ENCODE measurements around the gene SLC6A1. TPM values are rescaled to one million over a fixed set of nuclear protein-coding genes. Genes with fewer than 3 reads are reported as not detected.

Gene SLC6A1
- total and polyA plus RNA-seq, 4 donors = 0.87 to 4.5 (median 1.3) TPM

- no peaks in the 10 kb centered on the region for H3K36me3 ChIP-seq (ENCODE audit: control insufficient read depth in 4 of 4, insufficient read depth in 4 of 4, low read length in 4 of 4)
- H3K9ac ChIP-seq (ENCODE audit: insufficient read depth in 1 of 2, low read length in 2 of 2) = no peak overlapping the region
- 82 to 83% methylated on average over 7 of the region's 7 CpGs for WGBS, 2 donors
- H3K27me3 ChIP-seq (ENCODE audit: control insufficient read depth in 3 of 3, insufficient read depth in 3 of 3, low read length in 2 of 3) = peaks cover 0 to 60% (median 31%) of the 10 kb centered on the region in 3 donors
- peaks cover 0 to 3% (median 0%) of the 10 kb centered on the region in 4 donors for H3K9me3 ChIP-seq (ENCODE audit: control insufficient read depth in 4 of 4, insufficient read depth in 3 of 4, low read length in 3 of 4)
- TF ChIP-seq, protein P1, sequence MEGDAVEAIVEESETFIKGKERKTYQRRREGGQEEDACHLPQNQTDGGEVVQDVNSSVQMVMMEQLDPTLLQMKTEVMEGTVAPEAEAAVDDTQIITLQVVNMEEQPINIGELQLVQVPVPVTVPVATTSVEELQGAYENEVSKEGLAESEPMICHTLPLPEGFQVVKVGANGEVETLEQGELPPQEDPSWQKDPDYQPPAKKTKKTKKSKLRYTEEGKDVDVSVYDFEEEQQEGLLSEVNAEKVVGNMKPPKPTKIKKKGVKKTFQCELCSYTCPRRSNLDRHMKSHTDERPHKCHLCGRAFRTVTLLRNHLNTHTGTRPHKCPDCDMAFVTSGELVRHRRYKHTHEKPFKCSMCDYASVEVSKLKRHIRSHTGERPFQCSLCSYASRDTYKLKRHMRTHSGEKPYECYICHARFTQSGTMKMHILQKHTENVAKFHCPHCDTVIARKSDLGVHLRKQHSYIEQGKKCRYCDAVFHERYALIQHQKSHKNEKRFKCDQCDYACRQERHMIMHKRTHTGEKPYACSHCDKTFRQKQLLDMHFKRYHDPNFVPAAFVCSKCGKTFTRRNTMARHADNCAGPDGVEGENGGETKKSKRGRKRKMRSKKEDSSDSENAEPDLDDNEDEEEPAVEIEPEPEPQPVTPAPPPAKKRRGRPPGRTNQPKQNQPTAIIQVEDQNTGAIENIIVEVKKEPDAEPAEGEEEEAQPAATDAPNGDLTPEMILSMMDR (IDR thresholded peaks at IDR 0.05; ENCODE audit: control extremely low read depth, extremely low read depth) = no peak
- no peak overlapping the region for H3K27ac ChIP-seq (ENCODE audit: low read depth in 1 of 2, low read length in 1 of 2)
- DNase-seq (no peak), ATAC-seq (ENCODE audit: insufficient read depth, low FRiP score) (no peak)
- H3K4me1 ChIP-seq (ENCODE audit: control insufficient read depth in 5 of 5, insufficient read depth in 5 of 5, low read length in 5 of 5) = peaks cover 0 to 3% (median 0%) of the 10 kb centered on the region in 5 donors
- H3K4me3 ChIP-seq = no peak overlapping the region
These were observed 3.5 kb upstream of the SLC6A1 start for GRCh38 chr3:10988991-10989484.

DNA sequence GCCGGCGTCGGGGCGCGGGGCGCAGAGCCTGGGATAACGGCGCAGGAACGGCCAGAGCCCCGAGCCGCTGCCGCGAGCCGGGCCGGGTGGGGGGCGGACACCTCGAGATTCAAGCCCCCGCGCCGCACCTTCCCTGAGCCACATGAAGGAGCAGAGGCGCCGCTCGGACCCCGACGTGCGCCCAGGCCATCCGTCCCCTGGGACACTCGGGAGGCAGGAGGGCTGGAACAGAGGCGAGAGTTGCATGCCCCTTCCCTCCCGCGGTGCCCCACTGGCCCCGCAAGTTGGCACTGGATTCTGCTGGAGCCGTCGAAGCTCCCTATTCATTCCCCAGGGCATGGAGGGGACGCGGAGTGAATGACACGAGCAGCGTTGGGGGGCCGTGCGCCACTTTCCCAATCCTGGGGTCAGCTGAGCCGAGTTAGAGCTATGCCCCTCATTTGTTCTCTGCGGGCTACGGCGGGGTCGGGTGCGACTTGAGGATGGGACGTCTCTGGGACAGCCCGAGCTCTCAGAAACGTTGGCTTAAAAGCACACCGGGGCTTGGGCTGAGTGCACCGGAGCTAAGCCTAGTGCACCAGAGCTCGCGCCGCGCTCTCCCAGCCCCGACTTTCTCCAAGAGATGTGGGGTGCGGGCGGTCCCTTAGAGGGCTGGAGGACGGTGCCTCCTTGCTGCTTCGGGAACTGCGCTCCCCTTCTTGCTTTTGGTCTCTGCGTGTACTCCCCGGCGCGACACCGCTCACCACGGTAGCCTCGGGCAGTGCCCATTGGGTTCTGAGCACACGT lies 588 bp downstream of the SLC6A1 start:
- 4 to 6% methylated on average over 44 to 69 of the region's 69 CpGs for WGBS, 2 donors
- no peak overlapping the region for H3K9ac ChIP-seq (ENCODE audit: insufficient read depth in 1 of 2, low read length in 2 of 2)

GRCh38 chr3:10993729-10994065 lies 1.1 kb downstream of the SLC6A1 start:
- WGBS, 2 donors = 9 to 21% methylated on average over 9 of the region's 9 CpGs
- H3K9ac ChIP-seq (ENCODE audit: insufficient read depth in 1 of 2, low read length in 2 of 2) = no peak overlapping the region
- H3K27me3 ChIP-seq (ENCODE audit: control insufficient read depth in 3 of 3, insufficient read depth in 3 of 3, low read length in 2 of 3) = peaks cover 0 to 88% (median 61%) of the 10 kb centered on the region in 3 donors
- no peak for ATAC-seq (ENCODE audit: insufficient read depth, low FRiP score)
- H3K4me3 ChIP-seq = no peak overlapping the region
- H3K4me1 ChIP-seq (ENCODE audit: control insufficient read depth in 5 of 5, insufficient read depth in 5 of 5, low read length in 5 of 5) = peaks cover 0 to 3% (median 0%) of the 10 kb centered on the region in 5 donors
- no peak for DNase-seq
- TF ChIP-seq, protein P1 (IDR thresholded peaks at IDR 0.05; ENCODE audit: control extremely low read depth, extremely low read depth) = no peak
- peaks cover 0 to 6% (median 0%) of the 10 kb centered on the region in 4 donors for H3K9me3 ChIP-seq (ENCODE audit: control insufficient read depth in 4 of 4, insufficient read depth in 3 of 4, low read length in 3 of 4)
- no peak overlapping the region for H3K27ac ChIP-seq (ENCODE audit: low read depth in 1 of 2, low read length in 1 of 2)
- H3K36me3 ChIP-seq (ENCODE audit: control insufficient read depth in 4 of 4, insufficient read depth in 4 of 4, low read length in 4 of 4) = no peaks in the 10 kb centered on the region

More for the DNA sequence above, 588 bp downstream of the SLC6A1 start:
- H3K36me3 ChIP-seq (ENCODE audit: control insufficient read depth in 4 of 4, insufficient read depth in 4 of 4, low read length in 4 of 4) = no peaks in the 10 kb centered on the region
- H3K27me3 ChIP-seq (ENCODE audit: control insufficient read depth in 3 of 3, insufficient read depth in 3 of 3, low read length in 2 of 3) = peaks cover 0 to 89% (median 58%) of the 10 kb centered on the region in 3 donors
- peaks cover 0 to 3% (median 0%) of the 10 kb centered on the region in 5 donors for H3K4me1 ChIP-seq (ENCODE audit: control insufficient read depth in 5 of 5, insufficient read depth in 5 of 5, low read length in 5 of 5)
- no peak overlapping the region for H3K4me3 ChIP-seq
- no peak for DNase-seq
- TF ChIP-seq, protein P1 (IDR thresholded peaks at IDR 0.05; ENCODE audit: control extremely low read depth, extremely low read depth) = no peak
- H3K9me3 ChIP-seq (ENCODE audit: control insufficient read depth in 4 of 4, insufficient read depth in 3 of 4, low read length in 3 of 4) = peaks cover 0 to 6% (median 0%) of the 10 kb centered on the region in 4 donors
- H3K27ac ChIP-seq (ENCODE audit: low read depth in 1 of 2, low read length in 1 of 2) = no peak overlapping the region
- no peak for ATAC-seq (ENCODE audit: insufficient read depth, low FRiP score)

Data from lung (tissue), 12 donors.